PC-3 (cell line): ENCODE measurements around the gene IQGAP3.

Source experiments
- EZH2 ChIP-seq: fragments of 300-600 bp; sonication (generic); IDR thresholded peaks from one replicate; pipeline ENCODE4 v1.6.1; 2017; ENCODE audit warnings: antibody characterized with exemption, mild to moderate bottlenecking, low read length; ENCODE audit not compliant: unreplicated experiment
- EZH2phosphoT487 ChIP-seq: fragments of 300-600 bp; sonication (generic); IDR thresholded peaks from 2 replicates; pipeline ENCODE4 v1.6.1; 2018; ENCODE audit warnings: mild to moderate bottlenecking, antibody characterized with exemption, low read length, borderline replicate concordance
- TF ChIP-seq, protein P1 (sequence below): fragments of 300-600 bp; sonication (generic); conservative IDR thresholded peaks from 2 replicates; pipeline ENCODE4 v1.5.1; 2017; ENCODE audit warnings: antibody characterized with exemption, low read depth, mild to moderate bottlenecking, low read length

DNA sequence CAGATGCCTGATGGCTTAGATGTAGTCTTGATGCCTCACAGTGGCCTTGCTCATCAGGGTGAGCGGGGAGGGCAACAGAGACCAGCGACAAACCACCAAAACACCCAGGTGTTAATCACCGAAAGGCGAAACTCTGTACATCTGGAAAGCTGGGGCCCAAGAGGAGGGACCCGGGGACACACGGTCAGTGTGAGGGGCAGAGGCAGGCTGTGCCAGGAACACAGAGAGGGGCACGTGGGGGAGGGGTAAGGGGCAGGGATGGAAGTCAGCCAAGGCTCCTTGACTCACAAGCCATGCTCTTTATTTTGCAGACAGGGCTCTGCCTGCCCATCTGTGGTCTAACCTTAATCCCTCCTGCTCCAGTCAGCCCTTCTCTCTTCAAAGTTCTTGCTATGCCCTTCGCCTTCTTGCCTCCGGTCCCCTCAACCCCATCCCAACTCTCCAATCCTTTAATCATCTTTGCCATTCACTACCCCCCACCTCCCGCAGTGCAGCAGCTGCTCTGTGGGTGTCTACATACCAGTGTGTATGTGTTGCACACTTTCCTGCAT, 76.1 kb downstream of the IQGAP3 start:
- TF ChIP-seq, protein P1, sequence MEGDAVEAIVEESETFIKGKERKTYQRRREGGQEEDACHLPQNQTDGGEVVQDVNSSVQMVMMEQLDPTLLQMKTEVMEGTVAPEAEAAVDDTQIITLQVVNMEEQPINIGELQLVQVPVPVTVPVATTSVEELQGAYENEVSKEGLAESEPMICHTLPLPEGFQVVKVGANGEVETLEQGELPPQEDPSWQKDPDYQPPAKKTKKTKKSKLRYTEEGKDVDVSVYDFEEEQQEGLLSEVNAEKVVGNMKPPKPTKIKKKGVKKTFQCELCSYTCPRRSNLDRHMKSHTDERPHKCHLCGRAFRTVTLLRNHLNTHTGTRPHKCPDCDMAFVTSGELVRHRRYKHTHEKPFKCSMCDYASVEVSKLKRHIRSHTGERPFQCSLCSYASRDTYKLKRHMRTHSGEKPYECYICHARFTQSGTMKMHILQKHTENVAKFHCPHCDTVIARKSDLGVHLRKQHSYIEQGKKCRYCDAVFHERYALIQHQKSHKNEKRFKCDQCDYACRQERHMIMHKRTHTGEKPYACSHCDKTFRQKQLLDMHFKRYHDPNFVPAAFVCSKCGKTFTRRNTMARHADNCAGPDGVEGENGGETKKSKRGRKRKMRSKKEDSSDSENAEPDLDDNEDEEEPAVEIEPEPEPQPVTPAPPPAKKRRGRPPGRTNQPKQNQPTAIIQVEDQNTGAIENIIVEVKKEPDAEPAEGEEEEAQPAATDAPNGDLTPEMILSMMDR, result no peak
- TF ChIP-seq EZH2phosphoT487 (no peak), EZH2 (no peak)
